Panc1 (cell line): ENCODE results near the gene HOXA9. TPM values are rescaled to one million over a fixed set of nuclear protein-coding genes. Genes with fewer than 3 reads are reported as not detected.
A peak's percentile ranks its signal among the peaks of the same experiment; 100 is the strongest.

Source experiments
- ATAC-seq: fragments of 200-7000 bp; cut with Tn5 transposase; 2 replicates; pipeline ENCODE4 v1.9.1; 2020; ENCODE audit warnings: mild to moderate bottlenecking, moderate library complexity
- BruUV-seq: library from RNA; stranded (reverse); fragments of 400-500 nt; replicated peaks from 2 replicates; lab custom pipeline; 2021; lab: Mats Ljungman, UMichigan
- CTCF ChIA-PET: fragments of 300-600 bp; sonication (Branson Sonifier 250); formaldehyde crosslinking; loops from one replicate; lab custom pipeline; 2022; ENCODE audit warnings: antibody characterized with exemption; lab: Charles Lee
- POLR2A ChIA-PET: fragments of 300-600 bp; sonication (Branson Sonifier 250); formaldehyde crosslinking; loops from one replicate; lab custom pipeline; 2022; ENCODE audit warnings: antibody characterized with exemption; lab: Charles Lee
- DNase-seq: peaks from one replicate; pipeline ENCODE4 v3.0.0-alpha.2; 2010; ENCODE audit warnings: low read depth, low spot score
- H3K27ac ChIP-seq: 2 replicates; pipeline ENCODE4 v1.5.1; 2011; ENCODE audit warnings: mild to moderate bottlenecking, low read length, inconsistent platforms
- H3K27me3 ChIP-seq: fragments of 200-500 bp; sonication (Bioruptor generic); 2 replicates; pipeline ENCODE4 v1.6.0; 2014; ENCODE audit warnings: low read length, inconsistent platforms; ENCODE audit not compliant: control insufficient read depth, insufficient read depth
- H3K36me3 ChIP-seq: fragments of 200-500 bp; sonication (Bioruptor generic); 2 replicates; pipeline ENCODE4 v1.5.1; 2014; ENCODE audit warnings: inconsistent platforms, mild to moderate bottlenecking, low read length, moderate library complexity; ENCODE audit not compliant: control insufficient read depth, insufficient read depth
- H3K4me1 ChIP-seq: 2 replicates; pipeline ENCODE4 v1.5.1; 2011; ENCODE audit warnings: inconsistent platforms, mild to moderate bottlenecking, low read length, moderate library complexity; ENCODE audit not compliant: control insufficient read depth, insufficient read depth
- H3K4me3 ChIP-seq, 2 experiments: 2 replicates each; pipeline ENCODE4 v1.5.1; 2011 to 2012; ENCODE audit warnings: low read depth in 2 of 2, low read length in 2 of 2, mild to moderate bottlenecking in 2 of 2, inconsistent platforms in 1 of 2, moderate library complexity in 1 of 2
- H3K9me3 ChIP-seq: fragments of 200-500 bp; sonication (Bioruptor generic); 2 replicates; pipeline ENCODE4 v1.5.1; 2014; ENCODE audit warnings: low read depth, mild to moderate bottlenecking, inconsistent platforms, low read length, moderate library complexity; ENCODE audit not compliant: control insufficient read depth, insufficient read depth
- POLR2AphosphoS5 ChIP-seq: IDR thresholded peaks from 2 replicates; pipeline ENCODE4 v1.6.1; 2012; ENCODE audit warnings: mild to moderate bottlenecking, low read depth, low read length, moderate library complexity
- SIN3A ChIP-seq: IDR thresholded peaks from 2 replicates; pipeline ENCODE4 v1.6.1; 2012; ENCODE audit warnings: low read depth, mild to moderate bottlenecking, low read length, moderate library complexity, borderline replicate concordance; ENCODE audit not compliant: insufficient read depth
- TCF7L2 ChIP-seq: IDR thresholded peaks from 2 replicates; pipeline ENCODE4 v1.6.1; 2011; ENCODE audit warnings: mild to moderate bottlenecking, low read depth, low read length, inconsistent platforms
- in situ Hi-C: cut with HindIII; loops from 2 replicates; pipeline ENCODE4 v1.10.0; 2016; ENCODE audit warnings: low sequenced_read_pairs, low pct_unique_long_range_greater_than_20kb
- intact Hi-C: fragments of 100-400 bp; cut with micrococcal nuclease; formaldehyde crosslinking; loops from one replicate; pipeline ENCODE4 v1.10.0; 2022; ENCODE audit not compliant: unreplicated experiment
- total RNA-seq: library from RNA; stranded (reverse); gene quantifications from one replicate; pipeline ENCODE4 v1.2.1, GENCODE V29; 2021; ENCODE audit not compliant: unreplicated experiment
- TF ChIP-seq, protein P1 (sequence below): fragments of 450-650 bp; IDR thresholded peaks from 2 replicates; pipeline ENCODE4 v1.5.1; 2017; ENCODE audit warnings: mild to moderate bottlenecking
- TF ChIP-seq, protein P2 (sequence below), 2 experiments: IDR thresholded peaks; 2 replicates each; pipeline ENCODE4 v1.6.1; 2011 to 2012; ENCODE audit warnings: low read depth in 2 of 2, control low read depth in 1 of 2, low read length in 1 of 2, mild to moderate bottlenecking in 1 of 2, moderate library complexity in 1 of 2; ENCODE audit not compliant: insufficient read depth in 1 of 2

Gene HOXA9
- total RNA-seq, 1 experiment from 2014 or later: not detected

DNA sequence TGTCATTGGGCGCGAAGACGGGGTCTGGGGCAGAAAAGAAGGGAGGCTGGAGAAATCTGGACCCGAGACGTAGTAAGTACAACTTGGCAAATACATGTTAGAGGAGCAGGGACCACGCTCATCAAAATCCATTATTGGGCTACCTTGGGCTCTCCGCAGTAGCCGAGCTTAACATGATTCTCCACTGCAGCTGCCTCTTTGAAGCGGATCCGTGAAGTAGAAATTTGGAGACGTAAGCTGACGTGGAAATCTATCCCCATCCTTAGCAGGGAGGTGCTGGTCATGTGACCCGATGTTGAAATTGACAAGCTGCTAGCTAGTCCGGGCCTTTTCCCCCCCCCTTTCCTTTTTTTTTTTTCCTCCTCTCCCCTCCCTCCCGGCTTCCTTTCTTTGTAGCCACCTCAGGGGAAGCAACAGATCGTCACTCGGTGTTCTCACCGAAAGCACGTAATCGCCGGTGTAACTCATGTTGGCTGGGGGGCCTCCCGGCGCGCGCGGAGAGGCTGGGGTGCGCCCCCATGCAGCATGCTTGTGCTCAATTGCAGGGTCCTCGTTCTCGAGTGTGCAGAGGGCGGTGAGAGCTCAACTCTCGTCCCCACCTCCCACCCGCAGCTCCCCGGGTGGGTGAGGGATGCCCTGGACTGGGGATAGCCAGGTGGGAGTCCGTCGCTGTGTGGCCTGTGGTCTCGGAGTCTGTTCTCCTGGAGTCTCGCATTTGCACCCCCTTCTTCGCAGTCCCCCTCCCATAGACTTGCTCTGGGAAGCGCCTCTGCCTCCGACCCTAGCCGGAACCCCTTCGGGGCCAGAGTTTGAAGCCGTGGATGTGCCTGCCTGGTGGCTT lies 19.9 kb upstream of the HOXA9 start, which contains the start of gene HOXA11:
TSS of gene HOXA11 (minus strand) at position 220 of the 841 bp plus-strand sequence. CDS start at position 132, 88 bp downstream.
- no peak for TF ChIP-seq POLR2AphosphoS5
- TF ChIP-seq, protein P1, sequence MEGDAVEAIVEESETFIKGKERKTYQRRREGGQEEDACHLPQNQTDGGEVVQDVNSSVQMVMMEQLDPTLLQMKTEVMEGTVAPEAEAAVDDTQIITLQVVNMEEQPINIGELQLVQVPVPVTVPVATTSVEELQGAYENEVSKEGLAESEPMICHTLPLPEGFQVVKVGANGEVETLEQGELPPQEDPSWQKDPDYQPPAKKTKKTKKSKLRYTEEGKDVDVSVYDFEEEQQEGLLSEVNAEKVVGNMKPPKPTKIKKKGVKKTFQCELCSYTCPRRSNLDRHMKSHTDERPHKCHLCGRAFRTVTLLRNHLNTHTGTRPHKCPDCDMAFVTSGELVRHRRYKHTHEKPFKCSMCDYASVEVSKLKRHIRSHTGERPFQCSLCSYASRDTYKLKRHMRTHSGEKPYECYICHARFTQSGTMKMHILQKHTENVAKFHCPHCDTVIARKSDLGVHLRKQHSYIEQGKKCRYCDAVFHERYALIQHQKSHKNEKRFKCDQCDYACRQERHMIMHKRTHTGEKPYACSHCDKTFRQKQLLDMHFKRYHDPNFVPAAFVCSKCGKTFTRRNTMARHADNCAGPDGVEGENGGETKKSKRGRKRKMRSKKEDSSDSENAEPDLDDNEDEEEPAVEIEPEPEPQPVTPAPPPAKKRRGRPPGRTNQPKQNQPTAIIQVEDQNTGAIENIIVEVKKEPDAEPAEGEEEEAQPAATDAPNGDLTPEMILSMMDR: no peak
- TF ChIP-seq, protein P2, sequence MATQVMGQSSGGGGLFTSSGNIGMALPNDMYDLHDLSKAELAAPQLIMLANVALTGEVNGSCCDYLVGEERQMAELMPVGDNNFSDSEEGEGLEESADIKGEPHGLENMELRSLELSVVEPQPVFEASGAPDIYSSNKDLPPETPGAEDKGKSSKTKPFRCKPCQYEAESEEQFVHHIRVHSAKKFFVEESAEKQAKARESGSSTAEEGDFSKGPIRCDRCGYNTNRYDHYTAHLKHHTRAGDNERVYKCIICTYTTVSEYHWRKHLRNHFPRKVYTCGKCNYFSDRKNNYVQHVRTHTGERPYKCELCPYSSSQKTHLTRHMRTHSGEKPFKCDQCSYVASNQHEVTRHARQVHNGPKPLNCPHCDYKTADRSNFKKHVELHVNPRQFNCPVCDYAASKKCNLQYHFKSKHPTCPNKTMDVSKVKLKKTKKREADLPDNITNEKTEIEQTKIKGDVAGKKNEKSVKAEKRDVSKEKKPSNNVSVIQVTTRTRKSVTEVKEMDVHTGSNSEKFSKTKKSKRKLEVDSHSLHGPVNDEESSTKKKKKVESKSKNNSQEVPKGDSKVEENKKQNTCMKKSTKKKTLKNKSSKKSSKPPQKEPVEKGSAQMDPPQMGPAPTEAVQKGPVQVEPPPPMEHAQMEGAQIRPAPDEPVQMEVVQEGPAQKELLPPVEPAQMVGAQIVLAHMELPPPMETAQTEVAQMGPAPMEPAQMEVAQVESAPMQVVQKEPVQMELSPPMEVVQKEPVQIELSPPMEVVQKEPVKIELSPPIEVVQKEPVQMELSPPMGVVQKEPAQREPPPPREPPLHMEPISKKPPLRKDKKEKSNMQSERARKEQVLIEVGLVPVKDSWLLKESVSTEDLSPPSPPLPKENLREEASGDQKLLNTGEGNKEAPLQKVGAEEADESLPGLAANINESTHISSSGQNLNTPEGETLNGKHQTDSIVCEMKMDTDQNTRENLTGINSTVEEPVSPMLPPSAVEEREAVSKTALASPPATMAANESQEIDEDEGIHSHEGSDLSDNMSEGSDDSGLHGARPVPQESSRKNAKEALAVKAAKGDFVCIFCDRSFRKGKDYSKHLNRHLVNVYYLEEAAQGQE (IDR thresholded peaks at IDR 0.05; ENCODE audit: insufficient read depth in 1 of 2, low read depth in 2 of 2, low read length in 1 of 2): no peak
- TF ChIP-seq SIN3A: no peak
- TF ChIP-seq TCF7L2: no peak
- DNase-seq: no peak
- H3K36me3 ChIP-seq: no peaks in the 10 kb centered on the region
- peaks cover 14% of the 10 kb centered on the region for H3K4me1 ChIP-seq
- no TSS peak for BruUV-seq
- no peaks in the 10 kb centered on the region for H3K27me3 ChIP-seq
- peak within 1 kb of the TSS; percentile 53 to 88 for H3K4me3 ChIP-seq
- in situ Hi-C loops: no loop called here
- no peak for ATAC-seq
- ChIA-PET POLR2A (interaction anchor here (0.6 kb wide), 1 partner anchor 1177 kb away, joined by 5 read pairs; no protein-coding TSS in a partner anchor), CTCF (no interaction called here)
- H3K27ac ChIP-seq: peak within 1 kb of the TSS; percentile 71
- no peaks in the 10 kb centered on the region for H3K9me3 ChIP-seq
- intact Hi-C loops: no loop called here

DNA sequence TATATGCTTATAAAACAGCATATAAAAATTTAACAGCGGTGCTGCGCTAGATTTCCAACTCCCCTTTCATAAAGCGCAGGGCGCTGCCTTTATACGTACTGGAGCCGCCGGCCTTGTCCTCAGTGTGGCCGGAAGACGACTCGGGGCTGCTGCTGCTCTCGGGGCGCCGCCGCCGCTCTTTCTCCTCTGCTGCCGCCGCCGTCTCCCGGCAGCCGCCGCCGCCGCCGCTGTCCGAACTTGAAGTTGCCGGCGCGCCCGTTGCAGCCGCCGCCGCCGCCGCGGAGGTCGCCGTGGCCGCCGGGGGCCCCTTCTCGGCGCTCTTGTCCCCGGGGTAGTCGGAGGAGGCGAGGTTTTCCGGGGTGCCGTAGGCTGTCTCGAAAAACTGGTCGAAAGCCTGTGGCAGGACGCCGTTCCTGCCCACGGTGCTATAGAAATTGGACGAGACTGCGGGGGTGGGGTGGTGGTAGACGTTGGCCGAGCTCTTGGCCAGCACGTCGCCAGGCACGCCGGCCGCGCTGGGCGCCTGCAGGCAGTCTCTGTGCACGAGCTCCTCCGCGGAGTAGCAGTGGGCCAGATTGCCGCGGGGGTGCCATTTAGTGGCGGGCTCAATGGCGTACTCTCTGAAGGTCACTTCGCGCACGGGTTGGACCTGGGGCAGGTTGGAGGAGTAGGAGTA lies 19.1 kb upstream of the HOXA9 start:
- CTCF ChIA-PET: interaction anchor here (0.7 kb wide), 1 partner anchor 293 kb away, joined by 7 read pairs; no protein-coding TSS in a partner anchor
- TF ChIP-seq, protein P1: no peak
- TF ChIP-seq TCF7L2: 0 out of 2 replicates have a peak, but pooled peaks have one; percentile 45
- no peaks in the 10 kb centered on the region for H3K36me3 ChIP-seq
- H3K9me3 ChIP-seq: no peaks in the 10 kb centered on the region
- ATAC-seq (peak; percentile 63), DNase-seq (no peak)
- peak overlapping the region; percentile 71 for H3K27ac ChIP-seq
- H3K27me3 ChIP-seq: no peaks in the 10 kb centered on the region
- H3K4me1 ChIP-seq: peaks cover 18% of the 10 kb centered on the region
- POLR2A ChIA-PET: interaction anchor here (0.6 kb wide), 1 partner anchor 1176 kb away, joined by 5 read pairs; no protein-coding TSS in a partner anchor
- in situ Hi-C loops: no loop called here
- peak overlapping the region; percentile 53 to 88 for H3K4me3 ChIP-seq
- intact Hi-C loops: no loop called here
- no TSS peak for BruUV-seq
